Breast epithelium (tissue), 4 donors: ENCODE results near the gene SCN4B. TPM values are rescaled to one million over a fixed set of nuclear protein-coding genes. Genes with fewer than 3 reads are reported as not detected.

Source experiments
- DNase-seq, 2 donors: peaks; one replicate each; pipeline ENCODE4 v3.0.0-alpha.2; 2019; ENCODE audit warnings: low spot score in 2 of 2
- H3K27ac ChIP-seq, 2 donors: fragments of 200-600 bp; sonication (generic) in 1 of 2; one replicate each; pipeline ENCODE4 v1.5.1; 2016 to 2019; ENCODE audit warnings: mild to moderate bottlenecking in 1 of 2
- H3K27me3 ChIP-seq, 2 donors: fragments of 200-600 bp; sonication (generic) in 1 of 2; one replicate each; pipeline versions ENCODE4 v1.5.1 to v1.6.0; 2017 to 2019; ENCODE audit warnings: control low read depth in 1 of 2, mild to moderate bottlenecking in 1 of 2
- H3K36me3 ChIP-seq: fragments of 200-600 bp; one replicate; pipeline ENCODE4 v1.5.1; 2019
- H3K4me1 ChIP-seq, 2 donors: fragments of 200-600 bp; sonication (generic); one replicate each; pipeline ENCODE4 v1.5.1; 2016 to 2019; ENCODE audit warnings: control low read depth in 1 of 2
- H3K4me3 ChIP-seq, 3 donors: fragments of 200-600 bp; sonication (generic); 1 replicate in 2 of 3; 2 replicates in 1 of 3; pipeline ENCODE4 v1.5.1; 2016 to 2019; ENCODE audit warnings: mild to moderate bottlenecking in 3 of 3, moderate library complexity in 2 of 3
- H3K9me3 ChIP-seq, 2 donors: fragments of 200-600 bp; sonication (generic) in 1 of 2; one replicate each; pipeline ENCODE4 v1.5.1; 2016 to 2019; ENCODE audit warnings: control low read depth in 1 of 2
- CTCF ChIP-seq, 3 donors: fragments of 450-650 bp; IDR thresholded peaks; one replicate each; pipeline ENCODE4 v1.5.1; 2016 to 2017; ENCODE audit warnings: antibody characterized with exemption in 3 of 3, mild to moderate bottlenecking in 3 of 3, moderate library complexity in 3 of 3
- POLR2A ChIP-seq: fragments of 450-650 bp; IDR thresholded peaks from one replicate; pipeline ENCODE4 v1.6.1; 2016; ENCODE audit warnings: antibody characterized with exemption, mild to moderate bottlenecking, moderate library complexity
- POLR2AphosphoS5 ChIP-seq, 3 donors: sonication (generic); formaldehyde crosslinking; IDR thresholded peaks; one replicate each; pipeline ENCODE4 v1.6.1; 2017; ENCODE audit warnings: antibody characterized with exemption in 3 of 3
- intact Hi-C: fragments of 100-400 bp; cut with DNase I; formaldehyde crosslinking; loops from one replicate; pipeline ENCODE4 v1.15.1; 2023; ENCODE audit warnings: low total_unique reads
- total RNA-seq, 3 donors: library from RNA; depleted of rRNA; stranded (reverse); fragments of >200 nt; gene quantifications; one replicate each; pipeline ENCODE4 v1.1.0, GENCODE V29; 2016

SCN4B gene
- total RNA-seq, 3 donors from 2014 or later, result 3.3 to 7.9 (median 3.7) TPM

GRCh38 chr11:118106789-118107335 lies 45.8 kb downstream of the SCN4B start:
- Histone ChIP-seq H3K9me3 (no peaks in the 10 kb centered on the region), H3K4me1 (no peaks in the 10 kb centered on the region), H3K27me3 (no peaks in the 10 kb centered on the region), H3K4me3 (no peak overlapping the region), H3K27ac (no peak overlapping the region), H3K36me3 (no peaks in the 10 kb centered on the region)
- DNase-seq, result no peak
- TF ChIP-seq POLR2A, result no peak
- TF ChIP-seq CTCF (IDR thresholded peaks at IDR 0.05), result no peak
- TF ChIP-seq POLR2AphosphoS5 (IDR thresholded peaks at IDR 0.05), result no peak
- intact Hi-C loops, result no loop called here

- Histone ChIP-seq H3K4me3 (no peak overlapping the region), H3K4me1 (no peaks in the 10 kb centered on the region), H3K9me3 (no peaks in the 10 kb centered on the region), H3K27ac (no peak overlapping the region), H3K27me3 (no peaks in the 10 kb centered on the region), H3K36me3 (no peaks in the 10 kb centered on the region)
- intact Hi-C loops, result no loop called here
- no peak for TF ChIP-seq CTCF (IDR thresholded peaks at IDR 0.05)
- no peak for TF ChIP-seq POLR2A
- no peak for TF ChIP-seq POLR2AphosphoS5 (IDR thresholded peaks at IDR 0.05)
- DNase-seq, result no peak
Measured at GRCh38 chr11:118105657-118106305, 46.8 kb downstream of the SCN4B start.

- TF ChIP-seq POLR2A, result no peak
- Histone ChIP-seq H3K9me3 (no peaks in the 10 kb centered on the region), H3K4me3 (no peak overlapping the region), H3K4me1 (no peaks in the 10 kb centered on the region), H3K27me3 (no peaks in the 10 kb centered on the region), H3K27ac (no peak overlapping the region), H3K36me3 (no peaks in the 10 kb centered on the region)
- DNase-seq, result no peak
- intact Hi-C loops, result no loop called here
Measured at GRCh38 chr11:118104491-118104890, 48.1 kb downstream of the SCN4B start.

GRCh38 chr11:118102721-118103261 lies 49.8 kb downstream of the SCN4B start:
- H3K27ac ChIP-seq, result no peak overlapping the region
- TF ChIP-seq POLR2A, result no peak
- TF ChIP-seq CTCF (IDR thresholded peaks at IDR 0.05), result no peak
- TF ChIP-seq POLR2AphosphoS5 (IDR thresholded peaks at IDR 0.05), result no peak
- H3K4me1 ChIP-seq, result no peaks in the 10 kb centered on the region
- H3K9me3 ChIP-seq, result no peaks in the 10 kb centered on the region
- intact Hi-C loops, result no loop called here
- no peaks in the 10 kb centered on the region for H3K27me3 ChIP-seq
- H3K4me3 ChIP-seq, result no peak overlapping the region
- H3K36me3 ChIP-seq, result no peaks in the 10 kb centered on the region
- no peak for DNase-seq

GRCh38 chr11:118100691-118101232 lies 51.9 kb downstream of the SCN4B start:
- intact Hi-C loops, result no loop called here
- no peak for TF ChIP-seq POLR2AphosphoS5 (IDR thresholded peaks at IDR 0.05)
- no peak for TF ChIP-seq POLR2A
- no peak for TF ChIP-seq CTCF (IDR thresholded peaks at IDR 0.05)
- no peaks in the 10 kb centered on the region for H3K27me3 ChIP-seq
- no peak overlapping the region for H3K27ac ChIP-seq
- H3K9me3 ChIP-seq, result no peaks in the 10 kb centered on the region
- H3K4me3 ChIP-seq, result no peak overlapping the region
- H3K4me1 ChIP-seq, result no peaks in the 10 kb centered on the region
- DNase-seq, result no peak
- H3K36me3 ChIP-seq, result no peaks in the 10 kb centered on the region
